ELF-1 (cell line): ENCODE data around the gene SLX4IP.
"Not testable (repeated sequence)": the region's sequence is repeated elsewhere in the genome, so short reads cannot be mapped to it uniquely, and the experiment has no call there.

Experiments used
- DNase-seq: peaks from one replicate; pipeline ENCODE4 v3.0.0-alpha.2; 2016; ENCODE audit warnings: low read depth, low spot score

SLX4IP gene

DNA sequence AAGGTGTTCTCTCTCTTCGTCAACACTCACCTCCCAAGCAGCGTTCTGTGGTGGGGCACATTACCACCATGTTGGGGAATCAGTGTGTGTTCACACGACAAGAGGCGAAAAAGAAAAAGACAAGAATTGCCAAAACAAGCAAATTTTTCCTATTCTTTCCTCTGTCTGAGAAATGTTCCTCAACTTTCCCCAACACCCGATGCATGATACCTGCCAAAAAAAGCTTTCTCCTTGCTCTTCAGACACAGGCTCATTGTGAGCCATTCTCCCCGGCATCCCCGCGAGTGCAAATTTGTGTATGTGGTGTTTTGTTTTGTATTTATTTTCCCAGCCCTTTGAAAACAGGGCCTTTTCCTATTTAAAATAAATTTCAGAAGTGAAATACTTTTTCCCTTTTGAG lies 137.7 kb downstream of the SLX4IP start:
- no peak for DNase-seq

DNA sequence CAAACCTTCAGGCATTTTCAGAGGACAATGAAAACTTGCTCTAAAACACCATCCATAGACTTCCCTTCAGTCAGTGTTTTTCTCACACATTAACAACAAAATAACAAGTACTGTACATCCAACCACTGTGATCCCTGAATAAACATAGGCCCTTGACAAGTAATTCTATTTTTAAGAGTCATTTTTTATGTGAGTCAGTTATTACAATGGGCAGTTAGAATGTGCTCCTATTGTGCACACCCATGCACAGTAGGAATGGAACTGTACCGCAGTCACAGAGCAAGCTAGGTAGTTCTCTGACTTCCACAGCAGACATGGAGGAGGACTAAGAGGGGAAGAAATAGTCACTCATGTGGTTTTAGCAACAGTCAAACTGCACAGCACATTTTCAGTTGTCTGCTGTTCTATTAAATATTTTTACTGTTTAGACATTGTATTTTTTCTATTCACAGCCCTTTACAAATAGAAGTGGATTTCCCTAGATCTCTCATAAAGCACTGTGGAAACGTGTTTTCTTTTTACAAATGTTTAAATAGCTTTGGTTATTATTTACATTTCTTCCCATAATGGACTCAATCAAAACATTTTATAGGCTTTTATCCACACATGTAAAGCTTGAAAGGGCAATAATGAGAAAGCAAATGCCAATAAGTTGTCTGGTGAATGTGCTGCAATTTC lies 138.3 kb downstream of the SLX4IP start:
- DNase-seq: no peak

DNA sequence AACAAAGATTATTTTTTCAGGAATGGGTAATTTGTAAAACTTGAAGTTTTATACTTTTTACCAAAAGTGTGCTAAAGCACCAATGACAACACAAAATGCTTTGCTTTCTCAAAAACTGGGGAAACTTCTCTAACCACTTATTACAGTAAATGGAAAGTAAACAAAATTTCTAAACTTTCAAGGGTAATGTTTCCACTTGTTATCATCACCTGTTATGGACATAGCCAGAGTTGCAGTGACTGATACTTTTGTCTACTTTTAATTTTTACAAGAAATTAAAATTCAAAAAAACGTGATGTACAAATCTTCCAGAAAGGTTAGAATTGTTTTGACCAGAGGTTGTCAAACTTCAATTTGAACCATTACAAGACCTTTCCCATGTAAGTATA lies 138.8 kb downstream of the SLX4IP start:
- no peak for DNase-seq

DNA sequence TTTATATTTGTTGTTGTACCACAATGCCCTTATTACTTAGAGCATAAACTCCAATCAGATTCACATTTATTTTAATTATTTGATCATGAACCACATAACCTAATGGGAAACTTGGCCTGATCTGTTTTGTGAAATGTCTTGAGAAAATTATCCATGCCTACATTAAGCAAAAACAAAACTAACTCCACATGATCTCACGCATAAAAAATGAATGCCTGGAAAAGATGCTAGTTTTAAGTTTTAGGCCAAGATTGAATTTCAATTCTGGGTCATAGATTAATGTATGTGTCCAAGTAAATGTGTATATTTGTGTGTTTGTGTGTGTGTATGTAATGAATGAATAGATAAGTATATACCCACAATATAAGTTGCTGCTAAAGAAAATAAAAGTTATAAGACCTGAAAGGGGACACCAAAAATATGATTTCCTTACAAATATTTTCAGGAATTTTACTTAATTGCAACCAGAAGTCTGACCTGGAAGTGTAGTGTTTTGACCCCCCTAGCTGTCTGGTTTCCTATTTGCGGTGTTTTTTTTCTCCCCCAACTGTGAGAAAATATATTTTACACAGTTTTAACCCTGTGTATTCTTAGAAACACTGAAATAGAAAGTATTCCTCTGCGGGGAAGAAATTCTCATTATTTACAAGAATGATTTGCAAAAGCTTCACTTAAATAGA lies 141.4 kb downstream of the SLX4IP start:
- DNase-seq: no peak

DNA sequence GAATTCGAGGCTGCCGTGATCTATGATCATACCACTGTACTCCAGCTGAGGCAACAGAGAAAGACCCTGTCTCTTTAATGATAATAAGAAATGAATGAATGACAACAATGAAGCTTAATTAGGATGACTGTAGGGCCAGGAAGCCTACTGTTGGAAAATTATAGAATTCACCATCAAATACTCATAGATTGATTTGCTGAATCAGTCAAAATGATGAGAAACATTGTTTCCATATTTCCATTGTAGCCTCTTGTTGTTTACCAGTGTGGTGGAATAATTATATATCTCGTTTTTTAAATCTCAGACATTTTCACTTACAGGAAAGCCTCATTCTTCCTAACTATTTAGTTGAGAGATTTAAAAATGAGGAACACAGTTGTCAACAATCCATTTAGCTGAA lies 142.5 kb downstream of the SLX4IP start:
- no peak for DNase-seq

DNA sequence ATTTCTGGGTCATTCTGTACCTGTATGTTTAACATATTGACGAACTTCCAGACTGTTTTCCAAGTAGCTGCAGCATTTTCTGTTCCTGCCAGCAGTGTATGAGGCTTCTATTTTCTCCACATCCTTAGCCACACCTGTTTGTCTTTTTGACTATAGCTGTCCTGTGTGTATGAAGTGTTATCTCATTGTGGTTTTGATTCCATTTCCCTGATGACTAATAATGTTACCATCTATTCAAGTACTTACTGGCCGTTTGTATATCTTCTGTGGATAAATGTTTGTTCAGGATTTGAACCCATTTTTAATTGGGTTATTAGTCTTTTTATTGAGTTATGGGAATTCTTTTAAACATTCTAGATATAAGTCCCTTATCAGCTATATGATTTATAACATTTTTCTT lies 143.5 kb downstream of the SLX4IP start:
- no peak for DNase-seq

DNA sequence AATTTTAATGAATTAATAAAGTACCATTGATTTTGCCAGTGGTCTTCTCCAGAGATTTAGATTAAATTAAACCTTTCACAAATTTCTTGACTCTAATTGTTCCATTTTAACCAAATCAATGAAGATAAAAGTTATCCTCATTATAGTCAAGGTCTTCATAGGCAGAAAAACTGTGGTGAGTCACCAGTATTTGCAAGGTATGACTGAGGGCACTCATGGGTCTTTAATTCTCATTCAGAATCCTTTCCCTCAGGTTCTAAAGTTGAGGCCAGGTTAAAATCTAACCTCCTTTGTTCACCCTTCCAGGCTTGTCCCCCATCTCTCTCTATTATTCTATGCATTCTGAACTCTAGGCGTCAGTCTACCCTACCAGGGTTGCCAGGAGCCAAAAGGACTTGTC lies 144.8 kb downstream of the SLX4IP start:
- no peak for DNase-seq

DNA sequence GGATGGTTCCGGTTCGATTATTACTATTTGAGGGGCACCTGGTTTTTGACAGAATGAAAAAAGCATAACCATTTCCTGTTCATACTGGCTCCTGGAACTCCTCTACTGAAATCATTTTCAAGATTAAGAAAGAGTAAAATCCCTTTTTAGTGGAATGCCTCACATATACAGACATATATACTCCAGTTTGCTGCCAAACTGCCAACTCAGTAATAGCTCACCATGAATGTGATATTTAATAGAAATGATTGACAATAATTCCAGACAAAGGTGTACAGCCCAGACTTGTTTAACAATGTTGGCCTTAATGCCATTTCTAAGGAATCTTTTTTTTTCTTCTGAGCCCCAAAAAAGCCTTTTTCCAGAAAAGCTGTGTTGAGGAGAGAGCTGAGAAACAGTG lies 145.6 kb downstream of the SLX4IP start:
- no peak for DNase-seq

DNA sequence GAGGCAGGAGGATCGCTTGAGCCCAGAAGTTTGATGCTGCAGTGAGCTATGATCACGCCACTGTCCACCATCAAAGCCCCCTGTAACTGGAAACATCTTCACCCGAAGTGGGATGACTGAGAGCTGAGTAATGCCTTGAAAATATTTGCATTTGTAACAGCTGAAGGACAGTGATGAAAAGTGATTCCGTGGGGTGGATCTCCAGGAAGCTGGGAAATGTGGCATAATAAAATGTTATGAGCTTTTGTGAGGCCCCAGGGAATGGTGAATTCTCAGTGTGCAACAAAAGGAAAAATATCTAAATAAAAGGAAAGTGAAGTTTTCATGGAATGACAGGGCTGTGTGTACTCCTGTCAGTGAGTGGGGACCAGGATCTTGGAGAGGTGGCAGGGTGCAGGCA lies 146.7 kb downstream of the SLX4IP start:
- DNase-seq: no peak

DNA sequence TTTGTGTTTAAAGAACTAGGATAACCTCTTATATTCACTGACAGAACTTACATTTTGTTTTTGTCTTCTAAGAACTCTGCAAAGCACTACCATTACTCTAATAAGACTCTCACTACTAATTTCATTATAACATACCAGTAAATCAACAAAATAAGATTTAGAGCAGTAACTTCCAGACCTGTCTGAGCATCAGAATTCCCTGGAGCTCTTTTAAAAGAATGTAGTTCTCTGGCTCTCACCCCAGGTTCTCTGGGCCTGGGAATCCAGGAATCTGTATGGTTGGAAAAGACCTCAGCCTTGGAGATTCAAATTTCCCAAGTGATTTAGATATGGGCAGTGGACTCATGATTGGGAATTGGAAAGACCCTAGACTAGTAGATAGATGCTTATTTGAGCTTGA lies 149.3 kb downstream of the SLX4IP start:
- no peak for DNase-seq

DNA sequence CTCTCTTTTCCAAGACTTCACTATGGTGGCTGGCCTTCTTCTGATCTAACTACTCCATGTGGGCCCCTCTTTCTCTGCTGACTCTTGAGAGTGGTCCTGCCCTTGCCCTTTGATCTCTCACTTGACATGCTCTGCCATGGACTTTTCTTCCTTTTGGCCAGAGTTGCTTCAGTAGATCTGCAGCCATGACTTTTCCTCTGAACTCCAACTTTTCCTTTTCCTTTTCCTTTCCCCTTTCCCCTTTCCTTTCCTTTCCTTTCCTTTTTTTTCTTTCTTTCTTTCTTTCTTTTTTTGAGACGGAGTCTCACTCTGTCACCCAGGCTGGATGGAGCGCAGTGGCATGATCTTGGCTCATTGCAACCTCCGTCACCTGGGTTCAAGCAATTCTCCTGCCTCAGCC lies 150.2 kb downstream of the SLX4IP start:
- DNase-seq: no peak

DNA sequence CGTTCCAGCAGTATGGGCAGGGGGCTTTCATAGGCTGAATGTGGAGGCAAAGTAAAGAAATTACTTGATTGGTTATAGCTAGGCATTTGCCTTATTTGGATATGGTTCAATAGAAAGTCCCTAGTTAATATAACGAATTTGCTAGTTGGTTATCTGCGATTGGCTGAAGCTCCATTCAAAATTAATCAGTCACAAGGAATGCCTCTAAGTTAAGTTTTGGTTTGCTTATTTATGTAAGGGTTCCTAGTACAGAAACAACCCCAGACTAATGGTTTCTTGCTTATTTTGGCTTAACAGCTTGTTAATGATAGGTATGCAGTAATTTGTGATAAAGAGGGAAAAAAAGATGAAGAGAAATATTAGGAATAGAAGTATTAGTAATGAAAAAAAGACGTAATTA lies 151.2 kb downstream of the SLX4IP start:
- no peak for DNase-seq

DNA sequence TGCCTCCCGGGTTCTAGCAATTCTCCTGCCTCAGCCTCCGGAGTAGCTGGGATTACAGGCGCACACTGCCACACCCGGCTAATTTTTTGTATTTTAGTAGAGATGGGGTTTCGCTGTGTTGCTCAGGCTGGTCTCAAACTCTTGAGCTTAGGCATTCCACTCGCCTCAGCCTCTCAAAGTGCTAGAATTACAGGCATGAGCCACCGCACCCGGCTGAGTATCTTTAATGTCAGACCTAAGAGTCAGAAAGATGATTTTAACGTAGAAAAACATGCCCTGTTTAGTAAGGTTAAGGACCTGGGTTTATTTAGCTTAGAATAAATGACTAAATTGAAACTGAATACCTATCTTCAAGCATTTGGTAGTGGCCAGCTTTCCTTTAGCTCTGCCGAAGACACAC lies 155.3 kb downstream of the SLX4IP start:
- not testable (repeated sequence) for DNase-seq

DNA sequence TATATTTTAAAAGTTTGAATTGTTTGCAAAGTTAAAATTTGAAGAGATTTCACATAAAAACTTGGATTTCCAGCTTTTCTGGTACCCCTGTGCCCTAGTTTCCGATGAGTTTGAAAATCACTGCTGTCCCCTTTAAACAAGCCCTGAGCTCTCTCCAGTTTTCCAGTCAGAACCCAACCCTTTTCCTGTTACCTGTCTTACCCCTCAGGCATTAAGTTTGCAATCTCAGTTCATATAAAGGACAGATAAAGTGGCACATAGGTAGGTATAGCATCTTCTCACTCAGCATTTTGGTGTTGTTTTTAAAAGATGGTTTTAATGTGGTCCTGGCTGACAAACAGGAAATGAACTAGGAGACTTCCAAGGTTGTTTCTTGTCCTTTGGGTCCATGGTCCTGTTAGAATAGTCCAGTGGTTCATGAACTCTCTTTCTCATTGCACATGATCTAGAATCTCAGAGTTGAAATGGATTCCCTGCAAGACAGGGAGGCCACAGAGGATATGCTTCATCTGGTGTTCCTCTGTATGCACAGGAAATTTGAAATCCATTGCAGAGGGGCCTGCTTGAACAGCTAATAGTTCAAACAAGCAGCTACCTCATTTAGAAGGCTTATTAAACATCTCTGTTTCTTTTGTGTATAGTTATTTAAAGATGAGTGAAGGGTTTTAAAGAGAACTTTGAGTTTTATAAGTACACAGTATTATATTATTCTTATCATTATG lies 156.0 kb downstream of the SLX4IP start:
- no peak for DNase-seq

DNA sequence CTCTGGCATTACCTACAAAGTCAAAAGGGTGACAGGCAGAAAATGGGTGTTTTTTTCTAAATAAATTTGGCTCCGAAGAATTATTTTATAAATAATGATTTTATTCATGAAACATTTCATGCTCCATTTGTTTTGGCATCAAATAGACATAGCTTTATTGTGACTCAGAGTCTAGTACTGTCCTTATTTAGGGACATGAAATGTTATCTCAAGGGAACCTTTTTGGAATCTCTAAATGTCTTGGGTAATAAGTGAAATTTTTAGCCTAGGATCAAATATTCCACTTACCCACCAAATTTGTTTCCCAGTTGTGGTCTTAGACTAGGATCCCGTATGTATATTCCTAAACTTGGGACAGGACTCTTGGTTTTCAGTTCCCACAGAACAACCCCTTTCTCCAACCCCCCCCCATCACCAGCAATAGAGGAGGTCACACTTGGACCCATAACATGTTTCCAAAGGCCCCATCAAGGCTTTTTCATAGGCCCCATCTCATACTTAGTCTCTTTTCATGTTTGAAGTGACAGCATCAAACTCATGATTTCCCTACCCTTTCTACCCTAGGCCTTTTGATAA lies 156.9 kb downstream of the SLX4IP start:
- DNase-seq: no peak

DNA sequence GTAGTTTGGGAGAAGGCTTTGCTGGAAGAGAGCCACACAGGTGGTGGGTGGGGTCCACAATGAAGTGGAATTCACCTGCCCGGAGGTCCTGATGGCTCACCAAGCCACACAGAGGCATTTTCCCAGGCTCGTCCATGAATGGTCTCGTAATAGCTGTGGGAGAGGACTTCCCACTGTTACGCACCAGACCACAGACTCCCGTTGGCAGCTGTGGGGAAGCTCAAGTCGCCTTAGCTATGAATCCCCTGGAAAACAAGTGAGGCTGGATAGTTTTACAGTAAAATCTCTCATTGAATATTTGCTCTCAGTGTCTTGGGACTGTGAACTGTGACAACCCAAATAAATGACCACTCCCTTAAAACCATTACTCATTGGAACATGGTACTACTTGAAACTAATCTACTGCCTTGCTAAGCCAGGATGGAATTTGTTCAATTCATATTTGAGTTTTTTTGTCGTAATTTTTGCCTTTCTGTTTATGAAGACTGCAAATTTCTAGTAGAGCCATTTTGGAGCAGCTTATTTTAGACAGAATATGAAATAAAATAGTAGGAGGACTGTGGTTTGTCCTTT lies 159.3 kb downstream of the SLX4IP start:
- DNase-seq: no peak

DNA sequence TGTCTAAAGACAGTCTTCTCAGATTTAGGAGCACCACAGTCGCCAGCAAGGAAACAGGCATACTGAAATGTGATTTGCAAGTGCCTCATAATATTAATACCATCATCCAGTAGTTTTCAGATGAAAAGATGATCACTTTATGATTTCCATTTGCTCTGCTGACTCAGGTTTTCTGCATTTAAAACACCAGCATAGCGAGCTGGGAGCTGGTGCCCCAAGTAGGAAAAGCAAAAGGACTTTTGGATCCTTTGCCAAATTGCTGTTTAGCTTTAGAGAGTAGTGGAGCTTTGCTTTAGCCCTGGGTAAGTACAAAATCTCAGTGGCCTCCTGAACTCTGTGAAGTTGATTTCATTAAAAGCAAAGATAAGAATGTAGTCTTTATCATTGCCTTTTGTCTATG lies 160.2 kb downstream of the SLX4IP start:
- no peak for DNase-seq

DNA sequence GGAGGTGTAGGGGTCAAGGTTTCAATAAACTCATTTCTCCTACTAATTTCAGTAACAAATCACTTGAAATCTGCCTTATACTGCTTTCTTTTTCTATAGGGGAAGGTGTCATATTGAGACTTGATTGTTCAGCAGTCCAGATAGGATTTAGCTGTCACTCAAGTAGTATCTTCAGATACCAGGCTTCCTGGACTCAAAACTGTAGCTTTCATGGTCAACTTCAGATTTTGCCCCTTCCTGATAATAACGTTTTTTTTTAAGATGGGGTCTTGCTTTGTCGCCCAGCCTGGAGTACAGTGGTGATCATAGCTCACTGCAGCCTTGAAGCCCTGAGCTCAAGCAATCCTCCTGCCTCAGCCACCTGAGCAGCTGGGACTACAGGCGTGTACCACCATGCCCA lies 160.9 kb downstream of the SLX4IP start:
- DNase-seq: no peak

DNA sequence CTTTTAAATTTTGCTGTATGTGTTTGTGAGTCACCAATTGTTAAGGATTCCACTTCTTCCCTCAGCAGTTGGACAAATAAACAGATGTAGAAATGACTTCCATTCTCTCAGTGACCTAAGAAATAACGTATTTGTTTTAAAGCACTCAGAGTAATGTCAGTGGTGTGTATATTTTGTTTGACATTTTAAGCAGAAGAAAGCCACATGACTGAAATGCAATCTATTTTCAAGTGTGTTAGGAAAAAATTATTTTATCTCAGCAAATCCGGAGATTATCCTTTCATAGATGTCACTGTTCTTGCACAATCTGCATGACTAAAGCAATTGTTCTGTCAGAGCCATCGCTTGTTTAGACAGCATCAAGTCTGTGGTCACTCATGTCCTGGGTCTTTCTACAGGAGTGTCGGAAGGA lies 161.6 kb downstream of the SLX4IP start:
- DNase-seq: no peak

DNA sequence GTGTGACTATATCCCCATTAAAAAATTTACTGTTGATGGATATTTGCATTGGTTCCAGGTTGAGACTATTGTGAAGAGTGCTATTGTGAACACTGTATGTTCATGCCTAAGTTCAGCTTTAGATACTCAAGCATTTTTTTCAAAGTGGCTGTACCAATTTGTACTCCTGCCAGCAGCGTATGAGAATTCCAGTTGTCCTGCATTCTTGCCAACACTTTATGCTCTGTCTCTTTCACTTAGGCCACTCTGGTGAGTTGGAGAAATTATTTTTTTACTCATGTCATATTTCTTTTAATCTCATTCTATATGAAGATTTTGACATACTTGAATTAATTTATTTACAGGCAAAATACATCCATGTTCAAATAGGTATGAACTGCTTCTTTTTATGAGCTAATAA lies 162.5 kb downstream of the SLX4IP start:
- no peak for DNase-seq

DNA sequence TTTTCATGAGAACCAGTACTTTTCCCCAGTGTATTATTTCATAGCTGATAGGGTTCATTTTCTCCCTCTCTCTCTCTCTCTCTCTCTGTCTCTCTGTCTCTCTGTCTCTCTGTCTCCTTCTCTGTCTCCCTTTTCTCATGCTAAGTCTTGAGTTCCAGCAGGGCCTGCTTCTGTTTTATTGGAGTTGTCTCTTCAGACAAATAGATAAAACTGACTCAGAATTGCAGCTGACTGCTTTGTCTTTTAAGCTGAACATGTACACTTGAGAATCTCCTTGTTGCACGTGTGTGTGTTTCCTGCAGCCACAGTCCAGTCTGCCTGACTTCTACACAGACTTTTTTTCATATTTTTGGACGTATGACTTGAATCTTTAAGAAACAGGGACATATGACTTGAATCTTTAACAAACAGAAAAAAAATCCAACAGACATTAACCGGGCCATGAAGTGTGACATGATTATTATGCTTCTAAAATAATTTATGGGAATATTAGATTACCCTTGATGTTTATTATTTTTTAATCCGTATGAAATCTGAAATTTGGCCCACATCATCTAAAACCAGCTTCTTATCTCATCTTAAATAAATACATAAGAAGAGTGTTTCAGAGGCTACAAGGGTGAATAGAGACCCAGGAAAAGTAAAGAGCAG lies 167.2 kb downstream of the SLX4IP start:
- DNase-seq: no peak

DNA sequence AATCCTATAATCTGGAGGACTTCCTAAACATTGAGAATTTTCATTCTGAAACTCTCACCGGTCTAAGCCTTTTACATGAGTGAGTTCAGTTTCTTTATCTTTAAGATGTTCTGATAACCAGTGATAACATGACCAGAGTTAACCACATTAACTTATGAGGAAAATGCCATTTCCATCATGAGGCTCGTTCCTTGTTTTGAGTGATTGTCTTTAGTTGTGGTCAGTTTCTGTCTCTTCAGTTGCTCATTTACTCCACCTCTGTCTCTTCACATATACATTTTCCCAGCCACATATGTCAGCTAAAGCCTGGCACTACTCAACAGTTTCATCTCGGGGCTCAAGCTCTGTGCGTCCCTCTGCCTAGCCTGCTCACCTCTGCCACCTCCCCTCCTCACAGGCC lies 168.3 kb downstream of the SLX4IP start:
- DNase-seq: no peak
